ENCODE results near the gene NAA30.

NAA30 gene

DNA sequence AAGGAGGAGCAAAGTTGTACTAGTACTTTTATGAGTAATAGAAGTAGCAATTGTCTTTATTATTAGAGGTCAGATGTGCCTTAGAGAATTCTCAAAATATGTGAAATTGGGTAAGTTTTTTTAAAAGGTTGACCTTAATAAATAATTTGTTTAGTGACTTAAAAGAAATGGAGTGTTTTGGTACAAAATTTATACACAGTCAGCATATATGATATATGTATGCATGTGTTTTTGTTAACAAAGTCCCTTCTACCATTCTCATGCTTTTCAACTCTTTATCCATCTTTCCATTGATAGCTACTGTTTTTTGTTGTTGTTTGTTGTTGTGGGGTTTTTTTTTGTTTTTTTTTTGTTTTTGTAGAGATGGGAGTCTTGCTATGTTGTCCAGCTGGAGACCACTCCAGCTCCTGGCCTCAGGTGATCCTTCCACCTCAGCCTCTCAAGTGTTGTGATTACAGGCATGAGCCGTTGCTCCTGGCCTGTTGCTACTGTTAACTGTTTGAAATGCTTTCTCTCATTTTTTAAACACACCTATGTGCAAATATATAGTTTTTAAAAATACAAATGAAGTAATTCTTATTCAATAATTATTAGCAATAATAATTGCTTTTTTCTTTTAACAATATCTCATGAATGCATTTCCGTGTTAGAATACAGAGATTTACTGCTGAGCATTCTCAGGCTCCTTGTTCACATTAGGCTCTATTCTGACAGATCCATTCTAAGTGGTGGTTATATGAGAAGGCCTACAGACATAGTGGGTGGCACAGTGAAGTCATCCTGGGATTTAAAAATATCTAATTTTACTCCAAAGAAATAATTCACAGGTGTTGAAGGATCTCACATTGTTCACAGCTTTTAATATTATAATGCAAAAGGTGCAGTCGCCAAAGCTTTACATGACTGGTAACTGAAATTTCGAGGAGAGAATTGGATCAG, 10.4 kb downstream of the NAA30 start:
- no peak for DNase-seq

DNA sequence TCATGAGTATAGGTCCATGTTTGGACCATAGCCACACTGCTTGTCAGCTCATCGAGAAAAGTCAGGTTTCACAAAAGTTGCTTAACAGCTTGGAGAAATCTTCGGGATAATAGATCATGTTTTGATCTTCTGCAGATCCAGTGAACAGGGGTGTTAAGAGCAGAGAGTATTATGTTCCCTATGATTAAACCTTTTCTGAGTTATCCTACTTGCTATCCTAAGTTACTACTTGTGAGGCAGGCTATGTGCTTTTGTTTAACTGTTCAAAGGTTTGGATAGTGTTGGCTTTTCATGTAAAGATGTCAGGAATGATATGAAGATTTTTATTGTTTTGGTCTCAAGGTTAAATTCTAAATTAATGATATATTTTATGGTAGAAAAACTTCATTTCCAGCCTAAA, 11.1 kb downstream of the NAA30 start:
- no peak for DNase-seq

GRCh38 chr14:57402173-57402852, 11.9 kb downstream of the NAA30 start:
- DNase-seq: no peak

- no peak for DNase-seq
Observed at GRCh38 chr14:57403521-57403864, 13.1 kb downstream of the NAA30 start.

DNA sequence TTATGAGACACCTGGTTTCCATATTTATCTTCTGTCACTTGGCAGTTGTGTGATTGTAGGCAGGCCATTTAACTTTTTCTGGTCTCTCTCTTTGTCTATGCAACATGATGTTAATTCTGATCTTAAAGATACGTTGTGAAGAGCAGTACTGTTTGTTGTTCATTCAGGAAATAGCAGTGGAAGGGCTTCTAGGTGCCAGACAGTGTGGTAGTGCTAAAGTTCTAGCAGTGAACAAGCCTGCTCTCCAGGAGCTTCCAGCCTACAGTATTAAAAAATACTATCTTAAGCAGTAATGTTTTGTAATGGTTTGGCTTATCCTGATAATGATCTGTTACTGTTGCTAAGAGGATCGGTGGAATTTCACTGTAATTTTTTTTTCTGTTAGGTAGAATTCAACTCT, 15.2 kb downstream of the NAA30 start:
- no peak for DNase-seq

- no peak for DNase-seq
Observed at GRCh38 chr14:57408037-57408436, 17.7 kb downstream of the NAA30 start.

GRCh38 chr14:57408634-57409033, 18.2 kb downstream of the NAA30 start:
- no peak for DNase-seq

DNA sequence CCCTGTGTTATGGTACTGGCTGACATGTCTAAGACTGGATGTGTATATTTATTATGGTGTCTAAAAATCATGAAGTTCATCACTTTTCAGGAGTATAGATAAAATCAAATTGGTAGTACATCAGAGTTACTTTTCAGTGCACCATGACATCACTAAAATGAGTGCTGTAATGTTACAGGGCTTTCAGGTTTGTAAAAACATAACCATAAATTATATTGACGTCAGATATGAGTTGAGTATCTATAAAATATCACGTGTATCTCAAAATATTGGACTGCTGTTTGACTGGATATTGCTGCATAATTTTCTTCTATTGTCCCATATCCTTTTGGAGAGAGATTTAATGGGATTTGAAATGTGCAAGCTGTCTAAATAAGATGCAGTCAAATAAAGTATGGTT, 22.0 kb downstream of the NAA30 start:
- no peak for DNase-seq

GRCh38 chr14:57413849-57414248, 23.5 kb downstream of the NAA30 start:
- no peak for DNase-seq

- no peak for DNase-seq
Observed at GRCh38 chr14:57417228-57417627, 26.8 kb downstream of the NAA30 start.

DNA sequence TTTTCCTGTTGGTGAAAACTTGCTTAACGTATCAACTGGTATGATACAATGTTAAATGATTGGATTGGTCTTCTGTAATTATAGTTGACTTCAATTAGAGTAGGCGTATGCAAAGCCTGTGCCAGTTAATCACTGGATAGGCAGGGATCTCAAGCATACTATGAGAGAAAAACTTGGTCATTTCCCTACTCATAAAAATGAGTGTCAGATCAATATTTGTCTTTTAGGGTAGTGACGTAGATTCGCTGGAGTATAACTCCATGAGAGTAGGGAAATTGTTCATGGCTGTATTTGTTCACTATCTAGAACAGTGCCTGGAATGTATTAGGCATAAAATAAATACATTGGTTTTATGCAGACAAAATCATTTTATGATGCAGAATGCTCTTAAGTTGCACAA, 28.6 kb downstream of the NAA30 start:
- no peak for DNase-seq

DNA sequence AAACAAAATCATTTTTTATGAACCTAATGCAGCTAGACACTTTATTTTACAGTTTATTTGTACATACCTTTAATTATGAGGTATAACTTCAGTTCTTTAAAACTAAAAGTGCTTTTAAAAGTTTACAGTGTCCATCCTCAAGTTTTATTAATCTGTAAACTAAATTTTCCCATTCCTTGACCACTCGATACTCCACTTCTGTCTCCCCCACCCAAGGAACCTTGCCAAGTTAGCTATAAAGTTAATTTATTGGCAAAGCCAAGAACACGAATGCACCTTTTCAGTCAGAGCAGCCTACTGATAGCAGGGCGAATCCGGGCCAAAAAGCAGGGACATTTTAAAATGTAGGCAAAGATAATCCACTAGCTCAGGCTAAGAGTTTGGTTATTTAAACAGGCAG, 29.6 kb downstream of the NAA30 start:
- no peak for DNase-seq

DNA sequence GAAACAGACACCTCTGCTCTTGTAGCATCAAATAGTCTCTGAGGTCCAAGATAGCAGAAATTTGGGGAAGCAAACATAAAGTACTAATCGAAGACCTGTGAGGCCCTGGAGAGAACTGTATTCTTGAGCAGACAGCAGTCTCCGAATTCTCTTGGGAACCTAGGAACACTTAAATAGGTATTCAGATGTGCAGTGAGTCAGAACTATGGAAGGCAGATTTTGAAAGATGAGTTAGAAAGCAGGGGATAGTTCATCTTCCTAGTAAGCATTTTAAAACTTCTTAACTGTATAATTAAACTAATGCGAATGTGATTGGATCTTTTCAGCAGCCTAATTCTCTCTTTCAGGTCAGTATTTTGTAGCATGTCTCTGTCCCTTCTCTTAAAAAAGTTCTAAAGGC, 30.6 kb downstream of the NAA30 start:
- DNase-seq: no peak

DNA sequence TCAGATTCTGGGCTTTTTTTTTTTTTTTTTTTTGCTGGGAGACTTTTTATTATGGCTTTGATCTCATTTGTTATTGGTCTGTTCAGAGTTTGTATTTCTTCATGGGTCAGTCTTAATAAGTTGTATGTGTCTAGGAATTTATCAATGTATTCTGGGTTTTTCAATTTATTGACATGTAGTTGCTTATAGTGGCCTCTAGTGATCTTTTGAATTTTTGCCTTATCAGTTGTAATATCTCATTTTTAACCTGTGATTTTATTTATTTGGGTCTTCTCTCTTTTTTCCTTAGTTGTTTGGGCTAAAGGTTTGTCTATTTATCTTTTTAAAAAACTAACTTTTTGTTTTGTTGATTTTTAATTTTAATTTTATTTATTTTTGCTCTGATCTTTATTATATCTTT, 45.5 kb downstream of the NAA30 start:
- DNase-seq: no peak

DNA sequence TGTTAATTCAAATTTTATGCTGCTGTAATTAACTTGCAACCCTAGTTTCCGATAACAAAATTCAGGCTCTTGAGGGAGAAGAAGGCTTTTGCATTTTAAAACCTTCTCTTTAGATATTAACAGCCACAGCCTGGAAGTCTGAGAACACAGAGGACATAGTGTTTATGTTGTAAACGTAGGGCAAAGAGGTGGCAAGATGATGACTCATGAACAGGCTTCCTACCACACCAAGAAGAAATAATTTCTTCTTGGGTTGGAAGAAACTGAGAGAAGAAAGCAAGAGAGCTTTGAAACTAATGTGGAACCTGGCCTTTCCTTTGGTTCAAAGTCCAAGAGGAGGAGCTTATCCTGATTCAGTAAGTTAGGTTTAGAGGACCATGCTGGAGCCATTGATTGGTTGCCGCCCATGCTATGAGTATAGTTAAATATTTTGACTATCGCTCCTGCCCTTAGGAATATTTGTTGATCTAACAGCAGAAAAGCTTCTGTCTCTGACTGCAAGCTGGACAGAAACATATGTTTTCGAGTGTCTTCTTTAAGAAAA, 71.5 kb downstream of the NAA30 start:
- DNase-seq: no peak

DNA sequence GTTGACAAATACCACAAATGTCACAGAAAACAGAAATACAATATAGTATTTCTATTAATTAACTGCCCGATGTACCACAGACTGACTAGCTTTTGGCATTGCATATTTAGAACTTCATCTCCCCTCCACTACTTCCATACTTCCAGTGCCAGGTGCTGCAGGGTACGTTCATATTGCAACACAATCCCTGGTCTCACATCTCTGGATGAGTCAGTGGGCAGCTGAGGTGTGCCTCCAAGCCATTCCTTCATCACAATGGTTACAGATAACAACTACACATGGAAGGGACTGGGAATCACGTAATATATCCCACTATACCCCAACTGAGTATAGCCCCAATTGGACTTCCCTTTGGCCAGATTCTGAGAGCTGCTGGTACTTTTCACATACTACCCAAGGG, 72.2 kb downstream of the NAA30 start:
- DNase-seq: no peak

- no peak for DNase-seq
Observed at GRCh38 chr14:57464008-57464730, 73.8 kb downstream of the NAA30 start.

All from CD4-positive, alpha-beta T cell treated with Interleukin-15 for 1 hour (primary cell).